DND-41 (cell line): ENCODE measurements around the gene CHIC1.

ENCODE experiments used
- CTCF ChIP-seq: IDR thresholded peaks from 2 replicates; pipeline ENCODE4 v1.5.1; 2012; ENCODE audit warnings: borderline replicate concordance, low read length, moderate library complexity, mild to moderate bottlenecking; ENCODE audit not compliant: poor library complexity, severe bottlenecking; ENCODE audit errors: extremely low read depth
- EZH2 ChIP-seq: IDR thresholded peaks from 3 replicates; pipeline ENCODE4 v1.6.1; 2012; ENCODE audit warnings: borderline replicate concordance, low read depth, mild to moderate bottlenecking, moderate library complexity, low read length, inconsistent platforms; ENCODE audit not compliant: severe bottlenecking

- TF ChIP-seq CTCF: no peak
- no peak for TF ChIP-seq EZH2
Observed at GRCh38 chrX:73681408-73681807, 118.4 kb downstream of the CHIC1 start.
